IPS-NIHi7 (cell line): Measurements from ENCODE around the gene PLEKHA7.

Source experiments
- DNase-seq: peaks from one replicate; pipeline ENCODE4 v3.0.0; 2012; ENCODE audit warnings: mixed read lengths; ENCODE audit errors: extremely low spot score

PLEKHA7 gene

DNA sequence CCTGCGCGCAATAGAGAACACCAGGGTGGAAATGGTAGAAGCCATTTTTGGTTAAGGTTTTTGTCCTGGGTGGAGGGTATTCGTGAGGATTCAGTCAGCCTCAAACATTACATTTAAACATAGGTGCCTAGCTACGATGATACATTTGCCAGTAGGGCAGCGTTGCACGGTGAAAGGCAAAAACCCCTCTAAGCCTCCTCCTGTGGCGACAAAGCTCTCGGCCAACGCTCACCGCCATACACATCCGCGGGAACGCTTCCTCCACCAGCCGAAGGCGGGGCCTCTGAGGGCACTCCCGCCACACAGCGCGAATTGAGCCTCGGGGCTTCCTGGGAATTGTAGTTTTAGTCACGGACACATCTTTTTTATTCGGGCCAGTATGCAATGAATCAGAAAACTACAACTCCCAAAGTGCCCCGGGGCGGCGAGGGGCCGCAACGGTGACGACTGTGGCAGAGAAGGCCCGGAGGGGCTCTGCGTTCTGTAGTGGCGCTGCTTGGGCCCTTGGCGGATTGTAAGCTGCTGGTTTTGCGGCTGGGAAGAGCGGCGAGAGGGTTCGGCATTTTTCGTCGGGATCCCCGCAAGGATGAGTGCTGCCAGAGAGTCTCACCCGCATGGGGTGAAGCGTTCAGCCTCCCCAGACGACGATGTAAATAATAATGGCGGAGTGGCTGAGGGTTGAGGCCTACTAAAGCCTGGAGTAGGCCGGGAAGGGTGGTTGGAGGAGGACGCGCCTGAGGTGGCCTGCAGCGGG lies 275.8 kb downstream of the PLEKHA7 start, which contains the start of gene C11orf58:
TSS of gene C11orf58 (plus strand) at position 455 of the 754 bp plus-strand sequence. CDS start at position 587, 132 bp downstream.
- peak; percentile 89 for DNase-seq

DNA sequence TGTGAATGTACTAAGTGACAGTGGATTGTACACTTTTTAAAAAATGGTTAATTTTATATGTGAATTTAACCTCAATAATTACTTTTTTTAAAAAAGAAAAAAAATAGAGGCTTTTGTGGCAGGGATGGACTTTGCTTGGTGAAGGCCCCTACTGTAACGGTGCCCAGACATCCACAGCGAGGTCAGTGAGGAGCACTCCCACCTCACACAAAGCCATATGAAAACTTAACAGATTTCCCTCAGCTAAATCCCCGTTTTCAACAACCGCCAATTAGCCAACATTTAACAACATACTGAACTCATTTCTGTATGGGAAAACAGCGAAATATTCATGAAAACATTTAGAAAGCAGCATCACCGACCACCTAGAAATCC lies 276.4 kb downstream of the PLEKHA7 start:
- no peak for DNase-seq
